OCI-LY3 (cell line): ENCODE measurements around the gene TBC1D16.

Experiments used
- H2AFZ ChIP-seq: fragments of 200-600, 300-600 bp; shearing (Covaris generic); 2 replicates; pipeline ENCODE4 v1.6.0; 2014; ENCODE audit warnings: antibody characterized with exemption, low read depth, low read length
- H3K27ac ChIP-seq: fragments of 200-600, 300-600 bp; sonication (generic); 2 replicates; pipeline ENCODE4 v1.5.1; 2014; ENCODE audit warnings: mild to moderate bottlenecking, low read length, moderate library complexity, mixed read lengths
- H3K27me3 ChIP-seq: fragments of 200-600, 300-600 bp; sonication (generic); 2 replicates; pipeline ENCODE4 v1.6.1; 2014; ENCODE audit warnings: low read depth, low read length, mixed read lengths
- H3K36me3 ChIP-seq: fragments of 200-600, 300-600 bp; sonication (generic); replicated peaks from 2 replicates; pipeline ENCODE3; 2014; ENCODE audit warnings: low read depth, low read length, mixed read lengths
- H3K4me1 ChIP-seq: fragments of 300-600, 200-600 bp; sonication (generic); 2 replicates; pipeline ENCODE4 v1.6.1; 2014; ENCODE audit warnings: low read length, mixed read lengths
- H3K4me2 ChIP-seq: fragments of 200-600, 300-600 bp; sonication (generic); 2 replicates; pipeline ENCODE4 v1.6.1; 2014; ENCODE audit warnings: low read length, mixed read lengths
- H3K4me3 ChIP-seq: fragments of 300-600, 200-600 bp; sonication (generic); 2 replicates; pipeline ENCODE4 v1.5.1; 2014; ENCODE audit warnings: antibody characterized with exemption, mild to moderate bottlenecking, low read length, moderate library complexity
- H3K79me2 ChIP-seq: fragments of 300-600, 200-600 bp; shearing (Covaris generic); 2 replicates; pipeline ENCODE4 v1.6.1; 2014; ENCODE audit warnings: mild to moderate bottlenecking, low read length, mixed read lengths
- H3K9ac ChIP-seq: fragments of 300-600, 200-600 bp; shearing (Covaris generic); 2 replicates; pipeline ENCODE4 v1.6.0; 2014; ENCODE audit warnings: mild to moderate bottlenecking, low read length, moderate library complexity
- H3K9me3 ChIP-seq: fragments of 200-600, 300-600 bp; shearing (Covaris generic); 2 replicates; pipeline ENCODE4 v1.6.1; 2014; ENCODE audit warnings: low read length, mixed read lengths; ENCODE audit not compliant: insufficient read depth
- H4K20me1 ChIP-seq: fragments of 200-600, 300-600 bp; sonication (generic); 2 replicates; pipeline ENCODE4 v1.6.1; 2016; ENCODE audit warnings: low read length, mixed read lengths; ENCODE audit not compliant: insufficient read depth
- EZH2phosphoT487 ChIP-seq: fragments of 200-600 bp; shearing (Covaris generic); IDR thresholded peaks from 2 replicates; pipeline ENCODE4 v1.6.1; 2018; ENCODE audit warnings: antibody characterized with exemption, mixed run types, low read depth
- TF ChIP-seq, protein P1 (sequence below): fragments of 200-600, 300-600 bp; sonication (generic); IDR thresholded peaks from 2 replicates; pipeline ENCODE4 v1.5.1; 2014; ENCODE audit warnings: antibody characterized with exemption, low read length, low read depth

Gene TBC1D16

DNA sequence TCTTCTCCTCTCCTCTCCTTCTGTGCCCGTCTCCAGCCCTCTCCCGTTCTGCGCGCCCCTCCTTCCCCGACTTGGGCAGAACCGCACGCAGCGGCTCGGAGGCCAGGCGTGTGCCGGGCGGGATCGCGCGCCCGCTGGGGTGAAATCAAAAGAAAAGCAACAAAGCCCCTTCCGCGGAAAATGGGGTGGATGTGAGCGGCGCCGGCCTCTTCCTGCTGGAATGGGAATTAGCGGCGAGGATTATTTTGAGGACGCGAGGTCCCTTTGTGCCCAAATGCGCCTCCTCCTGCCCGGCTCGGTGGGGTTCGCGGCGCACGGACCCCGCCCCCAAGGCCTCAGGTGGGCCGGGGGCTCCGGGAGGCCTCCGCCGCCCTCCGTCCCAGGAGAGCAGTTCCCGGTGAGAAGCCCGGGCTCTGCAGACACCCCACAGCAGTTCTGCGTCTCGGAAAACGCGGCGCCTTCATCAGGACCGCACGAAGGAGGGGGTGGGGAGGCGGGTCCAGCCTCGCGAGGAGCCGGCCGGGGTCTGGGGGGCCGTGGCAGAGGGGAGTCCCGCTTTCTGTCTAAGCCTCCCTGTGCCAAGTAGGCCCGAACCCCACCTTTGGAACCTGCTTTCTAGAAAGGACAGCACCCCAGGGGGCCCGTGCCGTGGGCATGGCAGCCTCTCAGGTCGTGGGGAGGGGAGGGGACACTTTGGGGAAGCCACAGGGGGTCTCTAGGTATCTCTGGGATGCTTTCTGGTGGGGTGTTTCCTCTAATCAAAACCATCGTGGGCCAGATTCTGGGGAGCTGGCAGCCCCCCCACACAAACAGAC lies 105.4 kb downstream of the TBC1D16 start:
- no peaks in the 10 kb centered on the region for H3K9me3 ChIP-seq
- no peaks in the 10 kb centered on the region for H3K27me3 ChIP-seq
- peak overlapping the region; percentile 85 for H3K4me2 ChIP-seq
- H3K36me3 ChIP-seq = peaks cover 6% of the 10 kb centered on the region
- peak overlapping the region; percentile 98 for H3K27ac ChIP-seq
- H3K4me1 ChIP-seq = peaks cover 96% of the 10 kb centered on the region
- H3K79me2 ChIP-seq = peaks cover 28% of the 10 kb centered on the region
- H2AFZ ChIP-seq = no peak overlapping the region
- H3K9ac ChIP-seq = peak overlapping the region; percentile 97
- TF ChIP-seq, protein P1, sequence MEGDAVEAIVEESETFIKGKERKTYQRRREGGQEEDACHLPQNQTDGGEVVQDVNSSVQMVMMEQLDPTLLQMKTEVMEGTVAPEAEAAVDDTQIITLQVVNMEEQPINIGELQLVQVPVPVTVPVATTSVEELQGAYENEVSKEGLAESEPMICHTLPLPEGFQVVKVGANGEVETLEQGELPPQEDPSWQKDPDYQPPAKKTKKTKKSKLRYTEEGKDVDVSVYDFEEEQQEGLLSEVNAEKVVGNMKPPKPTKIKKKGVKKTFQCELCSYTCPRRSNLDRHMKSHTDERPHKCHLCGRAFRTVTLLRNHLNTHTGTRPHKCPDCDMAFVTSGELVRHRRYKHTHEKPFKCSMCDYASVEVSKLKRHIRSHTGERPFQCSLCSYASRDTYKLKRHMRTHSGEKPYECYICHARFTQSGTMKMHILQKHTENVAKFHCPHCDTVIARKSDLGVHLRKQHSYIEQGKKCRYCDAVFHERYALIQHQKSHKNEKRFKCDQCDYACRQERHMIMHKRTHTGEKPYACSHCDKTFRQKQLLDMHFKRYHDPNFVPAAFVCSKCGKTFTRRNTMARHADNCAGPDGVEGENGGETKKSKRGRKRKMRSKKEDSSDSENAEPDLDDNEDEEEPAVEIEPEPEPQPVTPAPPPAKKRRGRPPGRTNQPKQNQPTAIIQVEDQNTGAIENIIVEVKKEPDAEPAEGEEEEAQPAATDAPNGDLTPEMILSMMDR = no peak
- TF ChIP-seq EZH2phosphoT487 = no peak
- no peaks in the 10 kb centered on the region for H4K20me1 ChIP-seq
- H3K4me3 ChIP-seq = peak overlapping the region; percentile 74

DNA sequence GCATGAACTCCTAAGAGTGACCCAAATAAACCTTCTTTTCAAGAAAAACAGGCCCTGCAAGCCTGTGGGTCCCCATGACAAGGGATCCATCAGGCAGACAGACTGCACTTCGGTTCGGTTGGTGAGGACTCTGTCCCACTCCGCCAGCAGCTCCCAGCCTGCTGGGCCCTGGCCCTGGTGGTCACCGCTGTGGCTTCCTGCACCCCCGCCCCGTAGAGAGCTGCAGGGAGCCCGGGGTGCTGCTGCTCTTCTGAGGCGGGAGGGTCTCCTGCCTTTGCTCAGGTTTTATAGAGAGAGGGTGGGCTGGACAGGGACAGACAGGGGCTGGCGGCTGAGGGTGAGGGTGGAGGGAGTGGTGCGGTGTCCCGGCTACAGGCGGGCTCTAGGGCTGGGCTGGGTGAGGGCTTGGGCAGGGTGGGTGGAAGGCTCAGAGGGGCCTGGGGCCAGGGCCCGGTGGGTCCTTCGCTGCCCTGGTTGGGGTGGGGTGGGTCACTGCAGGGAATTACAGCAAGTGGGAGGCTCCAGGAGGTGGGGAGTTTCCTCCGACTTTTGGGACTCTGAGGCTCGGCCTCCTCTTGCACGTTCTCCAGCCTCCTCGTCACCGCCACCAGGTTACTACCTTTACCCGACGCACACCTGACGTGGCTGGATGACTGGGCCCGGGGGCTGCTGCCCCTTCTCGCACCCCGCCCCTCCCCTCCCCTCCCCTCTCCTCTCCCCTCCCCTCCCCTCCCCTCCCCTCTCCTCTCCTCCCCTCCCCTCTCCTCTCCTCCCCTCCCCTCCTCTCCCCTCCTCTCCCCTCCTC lies 106.2 kb downstream of the TBC1D16 start:
- Histone ChIP-seq H3K4me3 (peak overlapping the region; percentile 14; the same call in 1 of the 2 replicates), H3K27ac (peak overlapping the region; percentile 98), H3K36me3 (peaks cover 2% of the 10 kb centered on the region), H3K4me2 (peak overlapping the region; percentile 85), H3K27me3 (no peaks in the 10 kb centered on the region), H3K9me3 (no peaks in the 10 kb centered on the region), H3K4me1 (peaks cover 96% of the 10 kb centered on the region), H2AFZ (no peak overlapping the region), H3K9ac (peak overlapping the region; percentile 77), H4K20me1 (no peaks in the 10 kb centered on the region), H3K79me2 (peaks cover 23% of the 10 kb centered on the region)
- TF ChIP-seq, protein P1 = no peak
- TF ChIP-seq EZH2phosphoT487 = no peak

GRCh38 chr17:79928502-79929256 lies 107.0 kb downstream of the TBC1D16 start:
- no peaks in the 10 kb centered on the region for H3K36me3 ChIP-seq
- H2AFZ ChIP-seq = no peak overlapping the region
- no peaks in the 10 kb centered on the region for H3K9me3 ChIP-seq
- H3K9ac ChIP-seq = peak overlapping the region; percentile 77
- H3K4me1 ChIP-seq = peaks cover 96% of the 10 kb centered on the region
- no peaks in the 10 kb centered on the region for H4K20me1 ChIP-seq
- H3K4me3 ChIP-seq = peak overlapping the region; percentile 14; the same call in 1 of the 2 replicates
- H3K79me2 ChIP-seq = peaks cover 16% of the 10 kb centered on the region
- peak overlapping the region; percentile 98 for H3K27ac ChIP-seq
- H3K4me2 ChIP-seq = peak overlapping the region; percentile 50
- H3K27me3 ChIP-seq = no peaks in the 10 kb centered on the region
- TF ChIP-seq, protein P1 = no peak
- no peak for TF ChIP-seq EZH2phosphoT487
